Measurements from ENCODE around the gene SPCS1.
A peak's percentile ranks its signal among the peaks of the same experiment; 100 is the strongest.
"Not testable (repeated sequence)": the region's sequence is repeated elsewhere in the genome, so short reads cannot be mapped to it uniquely, and the experiment has no call there.

Gene SPCS1

DNA sequence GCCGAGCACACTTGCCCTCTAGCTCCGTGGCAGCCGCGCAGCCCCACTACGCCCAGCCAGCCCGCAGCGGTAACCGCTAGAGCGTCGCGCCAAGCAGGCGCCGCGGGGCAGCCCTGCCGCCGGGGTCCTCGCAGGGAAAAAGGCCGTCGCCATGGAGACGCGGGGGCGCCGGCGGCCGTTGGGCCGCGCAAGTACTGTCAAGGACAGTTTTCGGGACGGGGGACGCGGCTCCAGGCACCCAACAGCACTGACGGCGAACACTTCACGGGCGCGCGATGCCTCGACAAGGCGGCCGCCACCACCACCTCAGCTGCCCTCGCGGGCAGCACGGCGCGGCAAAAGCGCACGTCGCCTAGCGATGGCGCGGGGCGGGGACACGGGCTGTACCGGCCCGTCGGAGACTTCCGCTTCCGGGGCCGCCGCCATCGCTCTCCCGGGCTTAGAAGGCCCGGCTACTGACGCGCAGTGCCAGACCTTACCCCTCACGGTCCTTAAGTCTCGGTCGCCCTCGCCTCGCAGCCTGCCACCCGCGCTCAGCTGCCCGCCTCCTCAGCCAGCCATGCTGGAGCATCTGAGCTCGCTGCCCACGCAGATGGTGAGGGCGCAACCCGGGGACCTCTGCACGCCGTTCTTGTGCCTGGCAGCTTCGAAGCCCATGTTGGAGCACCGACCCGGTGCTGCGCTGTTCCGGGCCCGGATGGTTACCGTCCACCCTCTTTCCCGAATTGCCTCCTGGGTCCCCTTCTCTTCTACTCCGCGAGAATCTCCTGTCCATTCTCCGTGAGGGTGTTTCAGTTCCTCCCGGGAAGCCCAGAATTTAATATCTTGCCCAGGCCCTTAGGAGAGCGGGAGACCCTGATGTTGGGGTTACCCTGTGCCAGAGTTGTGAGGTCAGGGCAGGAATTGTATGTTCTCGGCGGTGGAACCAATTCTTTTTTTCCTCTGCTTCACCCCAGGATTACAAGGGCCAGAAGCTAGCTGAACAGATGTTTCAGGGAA lies at the start of gene SPCS1, which contains the start of gene GLT8D1:
Gene SPCS1, plus strand, starts transcription at position 419 of the 999 bp plus-strand sequence. Its CDS starts 141 bp downstream, at position 560.
Gene GLT8D1, minus strand, starts transcription at position 104 of the 999 bp plus-strand sequence. CDS start 5,331 bp downstream, outside the sequence.
- DNase-seq (ENCODE audit: low read depth): peak; percentile 86

DNA sequence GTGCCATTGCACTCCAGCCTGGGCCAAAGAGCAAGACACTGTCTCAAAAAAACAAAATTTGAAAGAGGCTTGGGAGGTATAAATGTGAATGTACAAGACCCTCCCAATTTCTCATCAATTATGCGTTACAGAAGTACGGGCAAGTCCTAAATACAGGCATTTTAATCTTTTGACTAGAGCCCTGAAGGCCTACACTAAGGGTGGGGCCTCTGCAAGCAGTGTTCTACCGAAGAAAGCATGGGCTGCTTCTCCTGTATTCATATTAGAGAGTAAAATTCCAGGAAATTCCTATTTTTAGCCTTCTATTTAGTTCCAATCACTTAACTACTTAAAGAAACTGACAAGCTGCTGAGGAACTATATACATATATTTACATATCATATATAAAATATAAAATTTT lies 45.9 kb upstream of the SPCS1 start:
- DNase-seq (ENCODE audit: low read depth): no peak

GRCh38 chr3:52663098-52663497 lies 42.8 kb upstream of the SPCS1 start:
- DNase-seq (ENCODE audit: low read depth): no peak

DNA sequence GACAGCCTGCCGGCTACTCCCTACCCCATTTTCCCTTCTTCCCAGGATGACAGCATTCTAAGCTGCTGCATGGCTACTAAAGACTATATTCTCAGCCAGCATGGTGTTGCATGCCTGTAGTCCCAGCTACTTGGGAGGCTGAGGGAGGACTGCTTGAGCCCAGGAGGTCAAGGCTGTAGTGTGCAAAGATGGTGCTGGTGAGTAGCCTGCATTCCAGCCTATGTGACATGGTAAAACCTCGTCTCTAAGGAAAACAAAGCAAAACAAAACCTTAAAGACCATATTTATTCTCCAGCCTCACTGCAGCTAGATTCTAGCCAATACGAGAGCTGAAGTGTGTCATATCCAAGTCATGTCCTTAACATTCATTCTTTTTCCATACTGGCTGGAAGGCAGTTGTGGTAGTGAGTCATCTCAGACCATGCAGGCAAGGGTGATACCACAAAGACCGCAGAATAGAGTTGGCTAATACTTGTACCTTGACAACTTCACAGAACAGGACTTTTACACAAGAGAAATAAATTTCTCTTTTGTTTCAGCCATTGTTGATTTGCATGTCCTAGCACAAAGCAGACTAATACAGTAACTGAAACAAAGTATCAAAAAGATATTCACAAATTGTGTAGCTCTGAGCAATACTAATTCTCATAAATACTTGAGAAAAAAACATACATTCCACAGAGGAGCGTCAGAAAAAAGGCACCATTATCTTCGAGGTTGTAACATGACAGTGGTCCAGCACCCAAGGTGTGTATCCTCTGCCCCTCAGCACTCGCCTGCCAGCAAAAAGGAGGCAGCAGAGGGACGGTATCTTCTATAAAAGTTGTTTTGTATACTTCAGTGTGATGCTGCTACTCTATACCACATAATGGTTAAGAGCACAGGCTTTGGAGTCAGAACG lies 35.0 kb upstream of the SPCS1 start:
- peak; percentile 99 for DNase-seq (ENCODE audit: low read depth)

DNA sequence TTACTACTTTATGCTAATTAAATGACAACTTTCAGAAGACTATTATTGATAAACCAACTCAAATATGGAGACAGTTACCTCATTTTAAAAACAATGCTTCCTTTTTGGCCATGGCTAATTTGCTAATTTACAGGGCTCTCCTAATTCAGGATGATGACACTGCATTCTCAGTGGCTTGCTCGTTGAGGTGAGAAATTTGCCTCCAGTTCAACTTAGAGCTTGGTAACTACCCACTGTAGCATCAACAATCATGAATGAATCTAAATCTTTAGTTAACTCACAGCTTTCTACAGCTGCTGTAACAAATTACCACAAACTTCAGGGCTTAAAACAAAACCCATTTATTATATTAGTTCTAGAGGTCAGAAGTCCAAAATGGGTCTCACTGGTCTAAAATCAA lies 34.2 kb upstream of the SPCS1 start:
- DNase-seq (ENCODE audit: low read depth): no peak

GRCh38 chr3:52676201-52676600 lies 29.7 kb upstream of the SPCS1 start:
- DNase-seq (ENCODE audit: low read depth): not testable (repeated sequence)

GRCh38 chr3:52678265-52679198 lies 27.4 kb upstream of the SPCS1 start:
- DNase-seq (ENCODE audit: low read depth): no peak

DNA sequence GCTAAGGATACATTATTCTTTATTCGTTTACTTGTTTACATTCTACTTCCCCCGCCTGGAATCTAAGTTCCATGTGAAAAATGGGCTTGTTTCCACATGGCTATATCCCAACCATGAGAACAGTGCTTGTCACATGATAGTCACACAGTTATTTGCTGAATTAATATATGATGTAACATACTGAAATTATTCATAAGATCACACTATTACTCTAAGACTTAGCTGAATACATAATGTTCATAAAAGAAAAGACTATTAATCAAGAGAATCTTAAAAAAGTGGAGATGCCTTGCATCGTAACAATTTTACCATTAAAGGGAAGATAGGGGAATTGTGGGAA lies 26.7 kb upstream of the SPCS1 start:
- DNase-seq (ENCODE audit: low read depth): peak; percentile 74

GRCh38 chr3:52679811-52680210 lies 26.1 kb upstream of the SPCS1 start:
- no peak for DNase-seq (ENCODE audit: low read depth)

DNA sequence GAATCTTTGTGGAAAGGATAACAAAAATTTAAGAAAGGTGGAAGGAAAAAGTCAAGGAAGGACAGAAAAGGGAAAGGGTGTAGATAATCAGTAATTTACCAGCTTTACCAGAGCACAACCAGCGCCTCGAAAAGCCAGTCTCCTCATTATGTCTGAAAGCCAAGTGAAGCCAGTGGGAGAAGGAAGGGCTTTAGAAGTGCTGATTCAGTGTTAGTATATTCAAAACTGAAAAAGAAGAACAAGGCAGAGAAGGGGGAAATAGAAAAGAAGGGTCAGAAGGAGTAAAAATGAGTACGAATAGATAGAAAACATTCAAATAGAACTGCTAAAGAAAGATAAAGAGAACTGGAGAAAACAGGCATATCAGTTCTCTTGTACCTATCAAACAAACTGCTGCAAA lies 24.3 kb upstream of the SPCS1 start:
- DNase-seq (ENCODE audit: low read depth): no peak

DNA sequence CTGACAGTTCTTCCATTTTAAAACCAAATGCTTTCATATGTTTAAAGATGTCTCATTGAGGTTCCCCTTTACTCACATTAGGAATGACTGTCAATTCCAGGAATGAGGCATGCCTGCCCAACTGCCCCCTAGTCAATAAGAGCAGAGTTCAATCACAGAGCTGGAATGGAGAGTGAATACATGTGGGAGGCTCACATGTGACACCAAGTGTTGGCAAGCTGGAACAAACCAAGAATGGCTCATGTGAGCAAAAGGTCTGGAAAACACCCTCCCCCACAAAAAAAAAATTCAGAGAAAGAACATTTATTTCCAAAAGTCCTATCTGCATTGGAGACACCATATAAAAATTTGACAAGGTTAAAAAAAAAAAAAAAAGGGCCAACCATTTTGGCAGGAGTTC lies 23.9 kb upstream of the SPCS1 start:
- DNase-seq (ENCODE audit: low read depth): peak; percentile 87

- DNase-seq (ENCODE audit: low read depth): peak; percentile 61
Observed at GRCh38 chr3:52683611-52684010, 22.3 kb upstream of the SPCS1 start.

GRCh38 chr3:52684184-52684583 lies 21.7 kb upstream of the SPCS1 start:
- no peak for DNase-seq (ENCODE audit: low read depth)

DNA sequence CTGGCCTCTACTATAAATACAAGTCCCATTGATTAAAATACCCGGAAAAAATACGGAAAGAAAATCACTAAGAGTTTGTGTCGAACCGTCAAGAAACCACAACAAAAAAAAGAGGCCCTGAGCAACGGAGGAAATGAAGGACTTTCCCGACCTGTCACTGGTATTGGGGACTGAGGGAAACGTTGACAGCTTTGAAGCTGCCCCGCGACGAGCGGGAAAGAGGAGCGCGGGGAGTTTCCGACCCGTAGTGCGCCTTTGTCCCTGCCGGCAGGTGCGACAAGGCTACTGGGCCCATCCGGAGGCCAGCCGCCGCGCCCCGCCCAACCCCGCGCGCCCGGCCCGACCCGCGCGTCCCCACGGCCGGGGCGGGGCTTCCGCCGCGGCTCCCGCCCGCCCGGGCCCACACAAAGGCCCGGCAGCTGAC lies 20.6 kb upstream of the SPCS1 start:
- DNase-seq (ENCODE audit: low read depth): peak; percentile 68

- DNase-seq (ENCODE audit: low read depth): peak; percentile 97
Observed at GRCh38 chr3:52685709-52686691, 19.9 kb upstream of the SPCS1 start, which contains the start of the genes GNL3 and PBRM1. Gene GNL3, plus strand, starts transcription at chr3:52686032. Its CDS starts 61 bp downstream, at chr3:52686093. Gene PBRM1, minus strand, starts transcription at chr3:52685913.

- no peak for DNase-seq (ENCODE audit: low read depth)
Observed at GRCh38 chr3:52688266-52688665, 17.6 kb upstream of the SPCS1 start.

DNA sequence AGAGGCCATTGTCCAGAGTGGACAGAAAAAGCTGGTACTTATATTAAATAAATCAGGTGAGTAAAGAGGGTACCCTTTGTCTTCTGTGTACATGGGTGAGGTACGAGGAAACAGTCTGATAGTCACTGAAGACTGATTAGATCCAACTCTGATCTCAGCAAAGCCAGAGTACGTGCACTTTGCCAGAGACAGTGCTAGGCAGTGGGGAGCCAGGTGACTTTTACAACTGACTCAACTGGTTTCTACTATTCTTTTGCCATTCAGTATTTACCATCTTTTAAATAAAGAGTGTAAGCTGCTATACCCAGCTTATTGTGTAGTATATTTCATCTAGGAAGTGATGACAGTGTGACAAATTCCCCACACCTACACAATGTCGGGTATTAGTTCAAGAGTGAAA lies 16.8 kb upstream of the SPCS1 start:
- DNase-seq (ENCODE audit: low read depth): no peak

DNA sequence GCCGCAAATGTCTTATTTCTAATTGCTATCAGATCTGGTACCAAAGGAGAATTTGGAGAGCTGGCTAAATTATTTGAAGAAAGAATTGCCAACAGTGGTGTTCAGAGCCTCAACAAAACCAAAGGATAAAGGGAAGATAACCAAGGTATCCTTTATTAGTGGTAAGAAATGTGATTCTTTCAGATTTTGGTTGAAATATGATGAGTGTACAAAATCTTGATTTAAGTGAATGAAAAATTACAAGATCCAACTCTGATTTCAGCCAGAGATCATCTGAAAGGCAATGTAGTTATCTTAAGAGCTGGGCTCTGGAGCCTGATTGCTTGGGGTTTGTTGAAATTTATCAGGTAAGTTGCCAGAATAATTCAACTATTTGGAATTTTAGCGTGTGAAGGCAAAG lies 15.3 kb upstream of the SPCS1 start:
- no peak for DNase-seq (ENCODE audit: low read depth)

DNA sequence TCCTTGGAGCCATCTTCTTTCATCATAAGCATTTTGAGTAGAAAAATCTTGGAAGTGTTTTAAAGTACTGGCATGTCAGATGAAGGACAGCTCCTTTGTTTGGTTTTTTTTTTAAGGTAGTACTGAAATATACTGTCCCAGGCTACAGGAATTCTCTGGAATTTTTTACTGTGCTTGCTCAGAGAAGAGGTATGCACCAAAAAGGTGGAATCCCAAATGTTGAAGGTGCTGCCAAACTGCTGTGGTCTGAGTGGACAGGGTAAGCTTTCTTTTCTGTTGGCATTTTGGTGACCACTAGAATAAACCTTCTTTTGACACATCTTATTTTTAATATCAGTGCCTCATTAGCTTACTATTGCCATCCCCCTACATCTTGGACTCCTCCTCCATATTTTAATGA lies 12.8 kb upstream of the SPCS1 start:
- no peak for DNase-seq (ENCODE audit: low read depth)
